ENCODE measurements around the gene RXRB. TPM values are rescaled to one million over a fixed set of nuclear protein-coding genes. Genes with fewer than 3 reads are reported as not detected.

The RXRB gene
- total RNA-seq, 2 experiments from 2014 or later, result 43.8 to 44.2 TPM

GRCh38 chr6:33202799-33203198, 2.3 kb upstream of the RXRB start:
- ChIA-PET CTCF (interaction anchor here (1.4 kb wide), 1 partner anchor 46 kb away, joined by 4 read pairs; no protein-coding TSS in a partner anchor), POLR2A (no interaction called here)

GRCh38 chr6:33201935-33202334, 1.5 kb upstream of the RXRB start:
- ChIA-PET CTCF (interaction anchor here (0.6 to 1.4 kb wide), 2 partner anchors 39 to 47 kb away, joined by 3 to 4 read pairs; no protein-coding TSS in a partner anchor), POLR2A (no interaction called here)

GRCh38 chr6:33201147-33201545, 681 bp upstream of the RXRB start:
- CTCF ChIA-PET, result no interaction called here

DNA sequence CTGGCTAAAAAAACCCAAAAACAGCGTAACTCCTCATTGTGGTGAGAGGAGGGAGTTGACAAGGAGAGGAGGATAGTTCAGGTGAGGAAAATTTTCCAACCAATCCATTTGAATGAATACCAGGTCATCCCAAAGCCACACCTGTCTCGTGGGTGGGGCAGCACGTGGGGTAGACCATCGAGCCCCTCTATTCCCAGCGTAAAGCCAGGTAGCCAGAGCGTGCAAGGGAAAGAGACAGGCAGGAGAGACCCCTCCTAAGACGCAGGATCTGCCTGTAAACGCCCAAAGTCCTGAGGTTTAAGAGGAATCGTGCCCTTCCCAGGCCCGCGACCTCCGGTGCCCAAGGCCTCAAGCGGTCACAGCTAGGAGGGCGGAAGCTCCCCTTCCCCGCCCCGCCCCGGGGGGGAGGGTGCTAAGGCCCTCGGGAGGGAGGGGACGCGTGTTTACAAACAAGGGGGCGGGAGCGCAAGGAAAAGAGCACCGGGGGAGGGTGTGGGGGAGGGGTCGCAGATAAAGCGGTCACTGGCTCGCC, 712 bp downstream of the RXRB start:
- CTCF ChIA-PET, result interaction anchor here (0.5 to 2.0 kb wide), 2 partner anchors 9 to 212 kb away, joined by 3 to 6 read pairs; partner anchors contain the start of gene RING1

More at GRCh38 chr6:33201147-33201545, 681 bp upstream of the RXRB start:
- POLR2A ChIA-PET, result no interaction called here

GRCh38 chr6:33198853-33199436, 1.5 kb downstream of the RXRB start:
- ChIA-PET CTCF (interaction anchor here (2.0 to 2.2 kb wide), 2 partner anchors 10 to 49 kb away, joined by 6 to 10 read pairs; partner anchors contain the start of gene RING1), POLR2A (no interaction called here)

More for the DNA sequence above, 712 bp downstream of the RXRB start:
- POLR2A ChIA-PET, result interaction anchor here (0.6 to 0.8 kb wide), 6 partner anchors 9 to 255 kb away, joined by 3 to 7 read pairs (median 3); partner anchors contain the start of genes RING1, RPS18, VPS52 and ZBTB9

- ChIA-PET POLR2A (no interaction called here), CTCF (interaction anchor here (0.8 to 2.2 kb wide), 9 partner anchors 10 to 114 kb away, joined by 3 to 10 read pairs (median 4); partner anchors contain the start of gene RING1)
Measured at GRCh38 chr6:33198159-33198852, 2.2 kb downstream of the RXRB start.

DNA sequence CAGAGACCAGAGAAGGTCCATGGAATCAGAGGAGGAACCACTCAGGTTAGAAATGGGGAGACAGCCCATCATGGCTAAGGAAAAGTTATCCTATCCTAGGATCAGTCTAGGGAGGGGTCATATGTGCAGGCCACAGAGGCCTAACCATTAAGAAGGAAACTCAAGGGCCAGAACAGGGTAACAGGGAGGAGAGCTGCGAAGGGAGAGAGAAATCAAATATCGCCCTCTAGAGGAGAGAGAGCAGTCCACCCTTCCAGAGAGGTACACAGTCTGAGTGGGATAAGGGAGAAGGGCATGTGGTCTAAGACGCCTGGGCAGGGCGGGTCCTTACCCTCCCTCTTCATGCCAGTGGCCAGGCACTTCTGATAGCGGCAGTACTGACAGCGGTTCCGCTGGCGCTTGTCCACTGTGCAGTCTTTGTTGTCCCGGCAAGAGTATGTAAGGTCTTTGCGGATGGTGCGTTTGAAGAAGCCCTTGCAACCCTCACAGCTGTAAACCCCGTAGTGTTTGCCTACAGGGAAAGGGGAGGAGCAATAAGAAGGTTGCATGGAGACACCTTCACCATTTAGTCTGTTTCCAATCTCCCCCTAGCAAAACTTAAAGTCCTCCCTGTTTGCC, 2.9 kb downstream of the RXRB start:
- CTCF ChIA-PET, result interaction anchor here (0.8 to 2.2 kb wide), 11 partner anchors 9 to 115 kb away, joined by 3 to 10 read pairs (median 4); partner anchors contain the start of gene RING1

GRCh38 chr6:33195304-33196165, 4.9 kb downstream of the RXRB start:
- CTCF ChIA-PET, result interaction anchor here (1.2 to 1.3 kb wide), 2 partner anchors 35 to 53 kb away, joined by 3 to 4 read pairs; no protein-coding TSS in a partner anchor
- POLR2A ChIA-PET, result no interaction called here

More for the DNA sequence above, 2.9 kb downstream of the RXRB start:
- POLR2A ChIA-PET, result interaction anchor here (0.6 kb wide), 1 partner anchor 64 kb away, joined by 6 read pairs; no protein-coding TSS in a partner anchor

GRCh38 chr6:33194431-33194979, 6.0 kb downstream of the RXRB start:
- POLR2A ChIA-PET, result no interaction called here
- CTCF ChIA-PET, result interaction anchor here (1.2 kb wide), 1 partner anchor 54 kb away, joined by 4 read pairs; no protein-coding TSS in a partner anchor

DNA sequence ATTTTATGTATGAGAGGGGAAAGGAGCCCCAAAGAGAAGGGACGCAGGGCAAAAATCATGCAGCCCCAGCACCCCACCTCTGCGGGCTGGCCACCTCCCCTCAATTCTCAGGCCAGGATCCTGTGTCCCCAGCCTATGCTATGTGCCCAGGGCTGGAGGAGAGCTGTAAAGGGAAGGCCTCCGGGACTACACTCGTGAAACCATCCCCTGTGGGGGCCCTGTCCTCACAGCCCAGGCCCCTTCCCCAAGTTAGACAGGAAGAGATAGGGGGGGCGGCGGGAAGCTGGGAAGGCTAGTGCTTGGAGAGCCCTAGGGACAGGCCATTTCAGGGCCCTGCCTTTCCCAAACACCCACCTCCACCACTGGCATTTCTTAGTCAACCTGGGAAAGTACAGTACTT, 6.8 kb downstream of the RXRB start:
- ChIA-PET CTCF (interaction anchor here (1.3 kb wide), 1 partner anchor 44 kb away, joined by 4 read pairs; no protein-coding TSS in a partner anchor), POLR2A (no interaction called here)

- ChIA-PET POLR2A (interaction anchor here (0.6 kb wide), 1 partner anchor 54 kb away, joined by 4 read pairs; no protein-coding TSS in a partner anchor), CTCF (interaction anchor here (1.3 kb wide), 1 partner anchor 43 kb away, joined by 4 read pairs; no protein-coding TSS in a partner anchor)
Measured at GRCh38 chr6:33192671-33193602, 7.5 kb downstream of the RXRB start.

DNA sequence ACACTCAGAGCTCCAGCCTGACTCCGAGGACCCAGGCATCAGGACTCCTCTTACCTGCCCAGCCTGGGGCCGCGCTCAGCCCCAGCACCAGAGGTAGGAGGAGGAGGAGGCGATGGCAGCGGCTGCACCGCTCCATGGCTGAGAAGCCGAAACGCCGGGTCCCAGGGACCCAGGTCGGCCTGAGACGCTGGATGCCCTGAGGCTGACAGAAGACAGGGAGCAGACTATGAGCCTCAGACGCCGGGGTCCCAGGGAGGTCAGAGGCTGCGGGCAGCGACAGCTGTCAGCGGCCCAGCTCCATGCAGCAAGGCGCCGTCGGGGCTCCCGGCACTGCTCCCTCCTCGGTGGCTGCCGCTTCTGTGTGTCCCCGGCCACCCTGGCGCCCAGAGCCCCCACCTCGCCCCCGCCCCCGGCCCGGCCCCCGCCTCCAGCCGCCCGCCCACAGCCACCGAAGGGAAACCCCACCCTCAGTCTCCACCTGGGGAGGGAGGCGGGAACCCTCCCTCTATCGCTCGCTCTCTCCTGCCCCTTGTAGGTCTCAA, 8.3 kb downstream of the RXRB start, which contains the start of gene COL11A2:
TSS of gene COL11A2 (minus strand) at position 363 of the 542 bp plus-strand sequence. CDS start at position 136, 227 bp downstream.
- CTCF ChIA-PET, result no interaction called here
- POLR2A ChIA-PET, result interaction anchor here (0.6 kb wide), 1 partner anchor 55 kb away, joined by 4 read pairs; no protein-coding TSS in a partner anchor

DNA sequence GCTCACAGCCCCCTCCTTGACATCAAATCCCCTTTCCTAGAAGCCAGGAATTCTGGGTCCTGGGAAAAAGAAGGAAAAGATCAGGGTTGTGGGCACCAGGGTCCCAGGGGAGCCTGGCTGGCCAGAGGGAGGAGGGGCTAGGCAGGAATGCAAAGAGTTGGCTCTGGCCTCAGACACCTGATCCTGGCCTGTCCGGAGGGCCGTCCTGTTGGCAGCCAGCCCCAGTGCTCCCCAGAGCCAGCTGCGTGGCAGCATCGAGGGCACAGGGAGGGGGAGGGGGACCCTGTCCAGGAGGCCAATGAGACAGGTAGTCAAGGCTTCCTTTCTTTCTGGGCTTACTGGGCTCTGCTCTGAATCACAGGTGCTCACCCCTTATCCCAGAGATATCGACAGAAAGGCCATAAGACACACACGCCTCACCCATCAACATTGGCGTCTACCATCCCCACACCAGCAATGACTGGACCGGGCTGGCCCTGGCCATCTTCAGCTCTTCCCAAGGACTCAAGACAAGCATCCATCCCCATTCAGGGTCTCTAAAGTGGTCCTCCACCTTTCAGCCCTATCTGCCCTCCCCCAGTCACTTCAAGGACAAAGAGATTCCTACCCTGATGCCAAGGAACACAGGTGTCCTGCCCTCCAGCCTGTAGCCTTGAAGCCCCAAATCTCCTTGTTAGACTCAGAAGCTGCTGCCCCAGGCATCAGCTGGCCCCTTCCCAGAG, 8.9 kb downstream of the RXRB start:
- ChIA-PET CTCF (no interaction called here), POLR2A (no interaction called here)

GRCh38 chr6:33190504-33191107, 9.9 kb downstream of the RXRB start:
- ChIA-PET CTCF (interaction anchor here (0.9 to 1.9 kb wide), 2 partner anchors 58 to 88 kb away, joined by 3 to 10 read pairs; no protein-coding TSS in a partner anchor), POLR2A (no interaction called here)

DNA sequence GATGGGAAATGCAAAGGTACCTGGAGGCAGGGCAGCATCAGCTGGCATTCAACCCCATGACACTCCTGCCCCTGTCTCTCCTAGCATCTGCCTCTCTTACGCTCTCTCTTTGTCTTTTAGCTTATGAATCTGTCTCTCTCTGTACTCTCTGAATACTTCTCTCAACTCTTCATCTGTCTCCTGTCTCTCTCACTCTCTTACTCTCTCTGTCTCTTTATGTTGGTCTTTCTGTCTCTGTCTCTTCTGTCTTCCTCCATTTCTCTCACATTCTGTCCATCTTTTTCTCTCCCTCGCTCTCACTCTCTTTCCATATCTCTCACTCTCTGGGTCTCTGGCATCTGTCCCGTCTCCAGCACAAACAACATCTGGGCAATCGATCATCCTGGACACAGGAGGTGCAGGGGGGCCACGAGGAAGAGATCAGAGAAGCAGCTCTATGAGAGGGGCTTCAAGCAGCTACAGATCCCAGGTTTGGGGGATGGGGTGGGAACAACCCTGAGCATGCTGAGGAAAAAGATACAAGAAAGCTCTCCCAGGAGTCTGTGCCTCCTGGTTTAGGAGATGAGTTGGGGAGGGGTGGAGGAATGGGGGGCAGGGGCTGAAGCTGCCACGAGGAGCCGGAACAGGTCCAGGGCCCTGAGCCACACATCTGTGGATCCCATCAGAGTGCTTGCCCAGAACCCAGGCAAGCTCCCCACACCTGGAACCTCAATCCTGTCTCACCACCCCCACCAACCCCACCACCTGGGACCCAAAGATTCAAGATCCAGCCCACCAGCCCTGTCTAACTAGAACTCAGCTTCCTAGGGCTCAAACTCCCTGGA, 10.6 kb downstream of the RXRB start:
- ChIA-PET CTCF (interaction anchor here (0.5 to 1.9 kb wide), 4 partner anchors 8 to 351 kb away, joined by 3 to 10 read pairs (median 4); no protein-coding TSS in a partner anchor), POLR2A (no interaction called here)
